DOHH2 (cell line): ENCODE data around the gene MRPL33.
A peak's percentile ranks its signal among the peaks of the same experiment; 100 is the strongest.

ENCODE experiments used
- H3F3A ChIP-seq: fragments of 200-600 bp; sonication (generic), shearing (Covaris generic); 2 replicates; pipeline ENCODE4 v1.6.0; 2016; ENCODE audit warnings: antibody characterized with exemption, mild to moderate bottlenecking; ENCODE audit not compliant: control insufficient read depth, insufficient read depth
- H3K27ac ChIP-seq: fragments of 200-600 bp; sonication (generic); 2 replicates; pipeline ENCODE4 v1.5.1; 2014; ENCODE audit warnings: low read depth, mild to moderate bottlenecking, low read length, moderate library complexity
- H3K27me3 ChIP-seq: fragments of 200-600 bp; sonication (generic); 2 replicates; pipeline ENCODE4 v1.6.1; 2014; ENCODE audit warnings: mild to moderate bottlenecking, low read length, mixed read lengths; ENCODE audit not compliant: control insufficient read depth
- H3K36me3 ChIP-seq: fragments of 200-600 bp; sonication (generic); 2 replicates; pipeline ENCODE4 v1.6.1; 2014; ENCODE audit warnings: mild to moderate bottlenecking, low read length, moderate library complexity, mixed read lengths; ENCODE audit not compliant: control insufficient read depth
- H3K4me1 ChIP-seq: fragments of 200-600 bp; sonication (generic); 2 replicates; pipeline ENCODE4 v1.6.1; 2014; ENCODE audit warnings: mild to moderate bottlenecking, low read length, mixed read lengths; ENCODE audit not compliant: control insufficient read depth
- H3K4me2 ChIP-seq: fragments of 200-600 bp; sonication (generic); 2 replicates; pipeline ENCODE4 v1.6.0; 2014; ENCODE audit warnings: mild to moderate bottlenecking, low read length, moderate library complexity
- H3K4me3 ChIP-seq: fragments of 200-600 bp; sonication (generic); 2 replicates; pipeline ENCODE4 v1.5.1; 2014; ENCODE audit warnings: mild to moderate bottlenecking, low read length, mixed read lengths
- H3K79me2 ChIP-seq: fragments of 200-600 bp; sonication (generic); 2 replicates; pipeline ENCODE4 v1.6.1; 2014; ENCODE audit warnings: mild to moderate bottlenecking, low read length, mixed read lengths; ENCODE audit not compliant: control insufficient read depth
- H3K9me2 ChIP-seq: fragments of 200-600 bp; sonication (generic); replicated peaks from 2 replicates; pipeline ENCODE4 v1.6.1; 2014; ENCODE audit warnings: mild to moderate bottlenecking, low read length, mixed read lengths; ENCODE audit not compliant: control insufficient read depth
- H3K9me3 ChIP-seq: fragments of 200-600 bp; sonication (generic); 2 replicates; pipeline ENCODE4 v1.6.1; 2014; ENCODE audit warnings: antibody characterized with exemption, low read length, mixed read lengths; ENCODE audit not compliant: control insufficient read depth, insufficient read depth
- H4K20me1 ChIP-seq: fragments of 200-600 bp; sonication (generic); 2 replicates; pipeline ENCODE4 v1.6.0; 2014; ENCODE audit warnings: low read depth, mild to moderate bottlenecking, antibody characterized with exemption, low read length, moderate library complexity; ENCODE audit not compliant: control insufficient read depth, insufficient read depth
- CTCF ChIP-seq: fragments of 200-600 bp; sonication (generic); IDR thresholded peaks from one replicate; pipeline ENCODE4 v1.5.1; 2014; ENCODE audit warnings: antibody characterized with exemption, mild to moderate bottlenecking, low read depth, low read length; ENCODE audit not compliant: poor library complexity, severe bottlenecking
- EZH2phosphoT487 ChIP-seq: fragments of 200-600 bp; sonication (generic); IDR thresholded peaks from 2 replicates; pipeline ENCODE4 v1.6.1; 2017; ENCODE audit warnings: borderline replicate concordance, mild to moderate bottlenecking, antibody characterized with exemption, low read length, moderate library complexity, mixed read lengths

The MRPL33 gene

GRCh38 chr2:27765621-27766286 lies 5.8 kb upstream of the MRPL33 start:
- no peak overlapping the region for H3K27ac ChIP-seq

GRCh38 chr2:27766287-27766661 lies 5.2 kb upstream of the MRPL33 start:
- no peak overlapping the region for H3K4me2 ChIP-seq
- no peaks in the 10 kb centered on the region for H3F3A ChIP-seq
- no peaks in the 10 kb centered on the region for H3K9me2 ChIP-seq
- H3K4me1 ChIP-seq: peaks cover 5% of the 10 kb centered on the region
- H3K36me3 ChIP-seq: no peaks in the 10 kb centered on the region
- no peaks in the 10 kb centered on the region for H3K79me2 ChIP-seq
- H3K27me3 ChIP-seq: peaks cover 12% of the 10 kb centered on the region
- H3K9me3 ChIP-seq: no peaks in the 10 kb centered on the region
- no peak for TF ChIP-seq EZH2phosphoT487
- TF ChIP-seq CTCF: no peak
- H3K27ac ChIP-seq: no peak overlapping the region
- H4K20me1 ChIP-seq: no peaks in the 10 kb centered on the region
- H3K4me3 ChIP-seq: no peak overlapping the region

More at GRCh38 chr2:27765621-27766286, 5.8 kb upstream of the MRPL33 start:
- no peaks in the 10 kb centered on the region for H3F3A ChIP-seq
- no peaks in the 10 kb centered on the region for H3K9me3 ChIP-seq
- no peak overlapping the region for H3K4me2 ChIP-seq
- H3K4me1 ChIP-seq: peaks cover under 1% of the 10 kb centered on the region
- no peaks in the 10 kb centered on the region for H3K36me3 ChIP-seq
- H3K79me2 ChIP-seq: no peaks in the 10 kb centered on the region
- H3K4me3 ChIP-seq: no peak overlapping the region
- no peak for TF ChIP-seq CTCF
- no peak for TF ChIP-seq EZH2phosphoT487
- H3K27me3 ChIP-seq: peaks cover 12% of the 10 kb centered on the region
- H4K20me1 ChIP-seq: no peaks in the 10 kb centered on the region
- H3K9me2 ChIP-seq: no peaks in the 10 kb centered on the region

GRCh38 chr2:27771202-27771547 lies 344 bp upstream of the MRPL33 start:
- H3K9me3 ChIP-seq: no peaks in the 10 kb centered on the region
- H3F3A ChIP-seq: no peaks in the 10 kb centered on the region
- peaks cover 17% of the 10 kb centered on the region for H3K4me1 ChIP-seq
- TF ChIP-seq CTCF: no peak
- no peak for TF ChIP-seq EZH2phosphoT487
- H4K20me1 ChIP-seq: no peaks in the 10 kb centered on the region
- H3K4me3 ChIP-seq: peak overlapping the region; percentile 93
- no peaks in the 10 kb centered on the region for H3K9me2 ChIP-seq
- peaks cover 9% of the 10 kb centered on the region for H3K27me3 ChIP-seq
- peak overlapping the region; percentile 48 for H3K27ac ChIP-seq
- peaks cover 17% of the 10 kb centered on the region for H3K36me3 ChIP-seq
- H3K79me2 ChIP-seq: peaks cover 43% of the 10 kb centered on the region
- H3K4me2 ChIP-seq: peak overlapping the region; percentile 66
